Endothelial cell of umbilical vein (primary cell): ENCODE measurements around the gene FAM32A.

Experiments used
- EZH2 ChIP-seq: IDR thresholded peaks from 2 replicates; pipeline ENCODE4 v1.6.1; 2012; ENCODE audit warnings: borderline replicate concordance, low read depth, mild to moderate bottlenecking, moderate library complexity, low read length, inconsistent platforms; ENCODE audit not compliant: severe bottlenecking
- FOS ChIP-seq: IDR thresholded peaks from 2 replicates; pipeline ENCODE4 v1.6.1; 2011; ENCODE audit warnings: mild to moderate bottlenecking, low read length, moderate library complexity, borderline replicate concordance; ENCODE audit not compliant: insufficient read depth
- GATA2 ChIP-seq: IDR thresholded peaks from 2 replicates; pipeline ENCODE4 v1.7.0; 2011; ENCODE audit warnings: low read depth, mild to moderate bottlenecking, moderate library complexity, mixed read lengths, low read length; ENCODE audit not compliant: insufficient read length, insufficient read depth
- JUN ChIP-seq: IDR thresholded peaks from 2 replicates; pipeline ENCODE4 v1.6.1; 2011; ENCODE audit warnings: borderline replicate concordance, low read depth; ENCODE audit not compliant: insufficient read length, insufficient read depth
- MYC ChIP-seq: IDR thresholded peaks from one replicate; pipeline ENCODE4 v1.6.1; 2011; ENCODE audit warnings: mild to moderate bottlenecking, low read depth, low read length
- POLR2A ChIP-seq: IDR thresholded peaks from 2 replicates; pipeline ENCODE4 v1.6.1; 2012; ENCODE audit warnings: low read depth, mild to moderate bottlenecking, control low read depth, low read length
- POLR2AphosphoS5 ChIP-seq: IDR thresholded peaks from 2 replicates; pipeline ENCODE4 v1.6.1; 2012; ENCODE audit warnings: low read depth, mild to moderate bottlenecking, control low read depth, low read length, moderate library complexity; ENCODE audit not compliant: insufficient read depth
- TF ChIP-seq, protein P1 (sequence below), 2 donors: IDR thresholded peaks; 1 replicate in 1 of 2; 2 replicates in 1 of 2; pipeline ENCODE4 v1.5.1; 2011; ENCODE audit warnings: low read length in 2 of 2, mild to moderate bottlenecking in 2 of 2, moderate library complexity in 2 of 2, control low read depth in 1 of 2, inconsistent platforms in 1 of 2, low read depth in 1 of 2; ENCODE audit not compliant: insufficient read depth in 1 of 2; ENCODE audit errors: extremely low read depth in 1 of 2
- TF ChIP-seq, protein P2 (sequence below): IDR thresholded peaks from 2 replicates; pipeline ENCODE4 v1.6.1; 2011; ENCODE audit not compliant: insufficient read depth, insufficient read length

DNA sequence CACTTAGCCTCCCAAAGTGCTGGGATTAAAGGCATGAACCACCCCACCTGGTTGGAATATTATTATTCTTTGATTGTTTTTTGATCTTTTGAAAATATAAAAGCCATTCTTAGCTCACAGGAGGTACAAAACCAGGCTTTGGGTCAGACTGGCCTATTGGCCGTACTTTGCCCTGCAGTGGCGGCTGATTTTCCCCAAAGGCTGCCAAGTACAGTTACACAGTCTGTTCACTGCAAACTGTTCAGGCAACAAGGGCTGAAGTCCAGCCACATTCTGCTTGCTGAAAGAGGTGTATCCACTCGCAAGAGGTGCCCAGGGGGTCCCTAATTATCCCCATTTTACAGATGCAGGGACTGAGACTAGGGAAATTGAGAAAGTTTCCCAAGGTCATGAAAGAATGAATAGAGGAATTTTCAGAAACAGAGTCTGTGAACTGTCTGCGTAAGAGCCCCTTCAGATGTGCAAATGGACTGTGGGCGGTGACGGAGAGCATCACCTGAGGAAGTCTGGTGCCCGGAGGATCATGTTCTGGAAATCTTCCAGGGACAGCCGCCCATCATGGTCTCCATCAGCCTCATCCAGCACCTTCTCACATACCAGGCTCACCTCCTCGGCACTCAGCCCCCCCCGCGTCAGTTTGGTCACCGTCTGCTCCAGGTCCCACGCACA is 20.9 kb upstream of the FAM32A start:
- no peak for TF ChIP-seq MYC
- TF ChIP-seq JUN, result no peak
- TF ChIP-seq, protein P1, sequence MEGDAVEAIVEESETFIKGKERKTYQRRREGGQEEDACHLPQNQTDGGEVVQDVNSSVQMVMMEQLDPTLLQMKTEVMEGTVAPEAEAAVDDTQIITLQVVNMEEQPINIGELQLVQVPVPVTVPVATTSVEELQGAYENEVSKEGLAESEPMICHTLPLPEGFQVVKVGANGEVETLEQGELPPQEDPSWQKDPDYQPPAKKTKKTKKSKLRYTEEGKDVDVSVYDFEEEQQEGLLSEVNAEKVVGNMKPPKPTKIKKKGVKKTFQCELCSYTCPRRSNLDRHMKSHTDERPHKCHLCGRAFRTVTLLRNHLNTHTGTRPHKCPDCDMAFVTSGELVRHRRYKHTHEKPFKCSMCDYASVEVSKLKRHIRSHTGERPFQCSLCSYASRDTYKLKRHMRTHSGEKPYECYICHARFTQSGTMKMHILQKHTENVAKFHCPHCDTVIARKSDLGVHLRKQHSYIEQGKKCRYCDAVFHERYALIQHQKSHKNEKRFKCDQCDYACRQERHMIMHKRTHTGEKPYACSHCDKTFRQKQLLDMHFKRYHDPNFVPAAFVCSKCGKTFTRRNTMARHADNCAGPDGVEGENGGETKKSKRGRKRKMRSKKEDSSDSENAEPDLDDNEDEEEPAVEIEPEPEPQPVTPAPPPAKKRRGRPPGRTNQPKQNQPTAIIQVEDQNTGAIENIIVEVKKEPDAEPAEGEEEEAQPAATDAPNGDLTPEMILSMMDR (IDR thresholded peaks at IDR 0.05; ENCODE audit: extremely low read depth in 1 of 2, insufficient read depth in 1 of 2, low read depth in 1 of 2, low read length in 2 of 2), result no peak
- no peak for TF ChIP-seq POLR2A
- TF ChIP-seq, protein P2, sequence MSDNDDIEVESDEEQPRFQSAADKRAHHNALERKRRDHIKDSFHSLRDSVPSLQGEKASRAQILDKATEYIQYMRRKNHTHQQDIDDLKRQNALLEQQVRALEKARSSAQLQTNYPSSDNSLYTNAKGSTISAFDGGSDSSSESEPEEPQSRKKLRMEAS, result no peak
- no peak for TF ChIP-seq POLR2AphosphoS5
- TF ChIP-seq FOS, result no peak
- no peak for TF ChIP-seq EZH2
- no peak for TF ChIP-seq GATA2
